IMR-90 (cell line): ENCODE measurements around the gene OR52E5. TPM values are rescaled to one million over a fixed set of nuclear protein-coding genes. Genes with fewer than 3 reads are reported as not detected.

ENCODE experiments used
- ATAC-seq: fragments of 200-7000 bp; cut with Tn5 transposase; 2 replicates; pipeline ENCODE4 v1.9.1; 2020; ENCODE audit warnings: low read depth, mild to moderate bottlenecking, moderate library complexity
- BruUV-seq: library from RNA; stranded (reverse); fragments of 400-500 nt; replicated peaks from 2 replicates; lab custom pipeline; 2021; lab: Mats Ljungman, UMichigan
- CTCF ChIA-PET: fragments of 300-600 bp; formaldehyde crosslinking; extraction: SDS; loops from one replicate; lab custom pipeline; 2021; ENCODE audit warnings: antibody characterized with exemption; lab: Yijun Ruan, JAX
- POLR2A ChIA-PET: fragments of 300-600 bp; sonication (Branson Sonifier 250); formaldehyde crosslinking; loops from one replicate; lab custom pipeline; 2022; ENCODE audit warnings: antibody characterized with exemption; ENCODE audit not compliant: unreplicated experiment; lab: Charles Lee
- DNase-seq: peaks from one replicate; pipeline ENCODE4 v3.0.0; 2013
- H2AFZ ChIP-seq: replicated peaks from 2 replicates; pipeline ENCODE3; 2013; ENCODE audit warnings: low read length, mild to moderate bottlenecking; ENCODE audit not compliant: poor library complexity
- H2AK5ac ChIP-seq: 2 replicates; pipeline ENCODE4 v1.6.1; 2013; ENCODE audit warnings: low read depth, low read length, inconsistent platforms
- H2AK9ac ChIP-seq: replicated peaks from 2 replicates; pipeline ENCODE3; 2013; ENCODE audit warnings: mild to moderate bottlenecking, low read depth, low read length, moderate library complexity; ENCODE audit not compliant: poor library complexity
- H2BK120ac ChIP-seq: 2 replicates; pipeline ENCODE4 v1.6.1; 2013; ENCODE audit warnings: low read depth, low read length, inconsistent platforms
- H2BK15ac ChIP-seq: 3 replicates; pipeline ENCODE4 v1.6.1; 2013; ENCODE audit warnings: low read depth, low read length, inconsistent platforms
- H2BK20ac ChIP-seq: 2 replicates; pipeline ENCODE4 v1.6.1; 2013; ENCODE audit warnings: low read depth, mild to moderate bottlenecking, inconsistent platforms, low read length, moderate library complexity
- H2BK5ac ChIP-seq: 2 replicates; pipeline ENCODE4 v1.6.1; 2013; ENCODE audit warnings: mild to moderate bottlenecking, low read depth, low read length, inconsistent platforms; ENCODE audit not compliant: poor library complexity, severe bottlenecking
- H3K14ac ChIP-seq: replicated peaks from 2 replicates; pipeline ENCODE4 v1.6.1; 2013; ENCODE audit warnings: low read depth, low read length, inconsistent platforms
- H3K18ac ChIP-seq: 2 replicates; pipeline ENCODE4 v1.6.1; 2013; ENCODE audit warnings: low read depth, low read length, control low read depth
- H3K23ac ChIP-seq: 2 replicates; pipeline ENCODE4 v1.6.1; 2013; ENCODE audit warnings: low read depth, low read length, inconsistent platforms
- H3K27ac ChIP-seq: 2 replicates; pipeline ENCODE4 v1.5.1; 2013; ENCODE audit warnings: mild to moderate bottlenecking, control low read depth, low read length; ENCODE audit not compliant: insufficient read depth
- H3K27me3 ChIP-seq: 2 replicates; pipeline ENCODE4 v1.6.1; 2013; ENCODE audit warnings: low read length; ENCODE audit not compliant: control insufficient read depth, insufficient read depth
- H3K36me3 ChIP-seq: 2 replicates; pipeline ENCODE4 v1.6.1; 2013; ENCODE audit warnings: low read length, mixed read lengths; ENCODE audit not compliant: control insufficient read depth, insufficient read depth
- H3K4ac ChIP-seq: 2 replicates; pipeline ENCODE4 v1.6.1; 2013; ENCODE audit warnings: low read depth, low read length, inconsistent platforms
- H3K4me1 ChIP-seq: 2 replicates; pipeline ENCODE4 v1.6.1; 2013; ENCODE audit warnings: low read length, mixed read lengths; ENCODE audit not compliant: control insufficient read depth, insufficient read depth
- H3K4me2 ChIP-seq: 2 replicates; pipeline ENCODE4 v1.6.1; 2013; ENCODE audit warnings: low read depth, mild to moderate bottlenecking, control low read depth, low read length, moderate library complexity
- H3K4me3 ChIP-seq: 2 replicates; pipeline ENCODE4 v1.5.1; 2013; ENCODE audit warnings: low read depth, mild to moderate bottlenecking, control low read depth, low read length, moderate library complexity; ENCODE audit not compliant: insufficient read depth
- H3K56ac ChIP-seq: 2 replicates; pipeline ENCODE4 v1.6.1; 2013; ENCODE audit warnings: low read length, inconsistent platforms; ENCODE audit not compliant: insufficient read depth; ENCODE audit errors: extremely low read depth
- H3K79me1 ChIP-seq, 2 experiments: 2 replicates each; pipeline ENCODE4 v1.6.1; 2013; ENCODE audit warnings: low read length in 2 of 2, inconsistent platforms in 1 of 2, low read depth in 1 of 2
- H3K9ac ChIP-seq: 2 replicates; pipeline ENCODE4 v1.6.1; 2013; ENCODE audit warnings: low read depth, low read length, control low read depth
- H3K9me1 ChIP-seq: 2 replicates; pipeline ENCODE4 v1.6.1; 2013; ENCODE audit warnings: low read length, inconsistent platforms; ENCODE audit not compliant: insufficient read depth
- H3K9me3 ChIP-seq: 2 replicates; pipeline ENCODE4 v1.6.1; 2013; ENCODE audit warnings: low read length; ENCODE audit not compliant: control insufficient read depth, insufficient read depth
- H4K20me1 ChIP-seq: 2 replicates; pipeline ENCODE4 v1.6.1; 2013; ENCODE audit warnings: low read length, inconsistent platforms; ENCODE audit not compliant: insufficient read depth
- H4K5ac ChIP-seq: 2 replicates; pipeline ENCODE4 v1.6.1; 2013; ENCODE audit warnings: mild to moderate bottlenecking, low read depth, low read length, control low read depth
- H4K8ac ChIP-seq, 2 experiments: 2 replicates each; pipeline ENCODE4 v1.6.1; 2013; ENCODE audit warnings: low read depth in 2 of 2, low read length in 2 of 2, control low read depth in 1 of 2, inconsistent platforms in 1 of 2
- H4K91ac ChIP-seq: 2 replicates; pipeline ENCODE4 v1.6.1; 2013; ENCODE audit warnings: low read depth, low read length, inconsistent platforms; ENCODE audit not compliant: insufficient read depth
- POLR2A ChIP-seq: IDR thresholded peaks from 2 replicates; pipeline ENCODE4 v1.6.1; 2012; ENCODE audit warnings: mild to moderate bottlenecking, low read depth, low read length
- dilution Hi-C: fragments of 300-500 bp; cut with HindIII; formaldehyde crosslinking; loops from one replicate; pipeline ENCODE4 v1.14.3; 2018; ENCODE audit warnings: low sequenced_read_pairs; ENCODE audit not compliant: unreplicated experiment
- in situ Hi-C: fragments of 300-500 bp; cut with MboI; formaldehyde crosslinking; loops from 3 replicates; pipeline ENCODE4 v1.14.3; 2019; ENCODE audit warnings: low sequenced_read_pairs, inconsistent platforms, mixed read lengths
- intact Hi-C: fragments of 100-400 bp; cut with micrococcal nuclease; formaldehyde crosslinking; loops from 2 replicates; pipeline ENCODE4 v1.10.0; 2022
- polyA plus RNA-seq, 3 experiments: library from polyadenylated mRNA; depleted of rRNA; stranded (reverse); fragments of >200 nt; gene quantifications; 2 replicates each; pipeline ENCODE4 v1.2.3, GENCODE V29; 2012; ENCODE audit warnings: low replicate concordance in 1 of 3
- total RNA-seq: library from RNA; depleted of rRNA; stranded (reverse); fragments of >200 nt; gene quantifications from 2 replicates; pipeline ENCODE4 v1.2.3, GENCODE V29; 2012

OR52E5 gene
- total and polyA plus RNA-seq, 2 of the 4 experiments (the other 2 are of a cell fraction): not detected

DNA sequence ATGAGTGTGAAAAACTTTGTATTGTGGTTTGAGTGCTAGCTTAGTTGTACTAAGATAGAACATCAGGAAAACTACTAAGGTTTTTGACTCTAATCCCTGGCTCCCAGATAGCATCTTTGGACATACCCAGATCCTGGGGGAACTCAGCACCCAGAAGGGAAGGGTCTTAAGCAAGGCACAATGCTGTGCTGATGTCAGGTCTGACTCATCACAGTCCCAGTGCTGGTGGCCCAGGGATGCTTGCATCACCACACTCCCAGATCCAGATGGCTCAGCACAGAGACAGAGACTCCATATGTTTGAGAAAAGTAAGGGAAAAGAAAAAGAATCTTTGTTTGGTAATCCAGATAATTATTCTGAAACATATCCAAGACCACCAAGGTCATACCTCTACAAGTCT lies 30.8 kb downstream of the OR52E5 start:
- Histone ChIP-seq H2BK5ac (no peak overlapping the region), H3K9ac (no peak overlapping the region), H3K9me1 (no peaks in the 10 kb centered on the region), H3K4me3 (no peak overlapping the region), H4K91ac (no peak overlapping the region), H3K27me3 (no peaks in the 10 kb centered on the region), H2BK15ac (no peak overlapping the region), H3K56ac (no peak overlapping the region), H3K18ac (no peak overlapping the region), H3K14ac (no peak overlapping the region), H3K4me1 (no peaks in the 10 kb centered on the region), H2AK9ac (no peak overlapping the region), H2AFZ (no peak overlapping the region), H2BK120ac (no peak overlapping the region), H3K36me3 (no peaks in the 10 kb centered on the region), H3K23ac (no peak overlapping the region), H2AK5ac (no peak overlapping the region), H4K20me1 (no peaks in the 10 kb centered on the region), H3K9me3 (peaks cover 18% of the 10 kb centered on the region), H4K8ac (no peak overlapping the region), H3K79me1 (no peaks in the 10 kb centered on the region), H3K4me2 (no peak overlapping the region), H3K27ac (no peak overlapping the region), H4K5ac (no peak overlapping the region), H3K4ac (no peak overlapping the region), H2BK20ac (no peak overlapping the region)
- intact Hi-C loops (no loop called here), in situ Hi-C loops (no loop called here), dilution Hi-C loops (no loop called here)
- ChIA-PET CTCF (no interaction called here), POLR2A (no interaction called here)
- ATAC-seq (no peak), DNase-seq (no peak)
- TF ChIP-seq POLR2A: no peak
- no TSS peak for BruUV-seq
